HEK293 (cell line): ENCODE measurements around the gene MRPL28.

Experiments used
- CTCF ChIP-seq: fragments of 450-650 bp; formaldehyde crosslinking; IDR thresholded peaks from 2 replicates; pipeline ENCODE4 v1.5.1; 2016; ENCODE audit warnings: missing biosample characterization, missing genetic modification characterization
- ZNF24 ChIP-seq: fragments of 450-650 bp; formaldehyde crosslinking; IDR thresholded peaks from 2 replicates; pipeline ENCODE4 v1.5.1; 2016; ENCODE audit warnings: missing biosample characterization, missing genetic modification characterization

- TF ChIP-seq CTCF (no peak), ZNF24 (tag by site-specific recombination) (no peak)
These were observed 19.0 kb upstream of the MRPL28 start for GRCh38 chr16:389352-389751.
